Gastrocnemius medialis (tissue), 4 donors: ENCODE results near the gene METTL9.

Experiments
- POLR2A ChIP-seq, 2 donors: fragments of 450-650 bp; IDR thresholded peaks; one replicate each; pipeline ENCODE4 v1.6.1; 2017; ENCODE audit warnings: antibody characterized with exemption in 2 of 2, mild to moderate bottlenecking in 2 of 2, moderate library complexity in 2 of 2
- TF ChIP-seq, protein P1 (sequence below), 5 experiments: fragments of 450-650 bp in 3 of 5; fragments of 200-600 bp in 2 of 5; sonication (generic) in 2 of 5; IDR thresholded peaks in 4 of 5; conservative IDR thresholded peaks in 1 of 5; 1 replicate in 4 of 5; 2 replicates in 1 of 5; pipeline ENCODE4 v1.5.1; 2016 to 2019; ENCODE audit warnings: antibody characterized with exemption in 5 of 5, mild to moderate bottlenecking in 3 of 5, moderate library complexity in 3 of 5

DNA sequence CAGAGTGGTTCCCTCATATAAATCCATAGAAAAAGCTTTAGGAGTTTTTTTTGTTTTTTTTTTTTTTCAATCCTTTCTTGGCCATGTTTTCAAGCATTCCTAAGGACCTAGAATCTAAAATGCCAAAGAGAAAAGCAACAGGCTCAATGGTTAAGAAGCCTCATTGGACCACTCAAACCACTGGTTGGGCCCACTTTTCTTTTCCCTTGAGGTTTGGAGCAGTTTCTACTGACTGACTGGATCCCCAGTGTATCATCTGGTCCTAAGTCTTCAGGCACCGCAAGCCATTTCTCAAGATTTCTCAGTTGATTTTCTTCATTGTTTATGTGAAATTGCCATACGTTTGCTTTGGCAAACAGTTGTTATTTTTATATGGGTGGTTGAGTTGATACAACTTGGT, 14.4 kb downstream of the METTL9 start:
- TF ChIP-seq, protein P1, sequence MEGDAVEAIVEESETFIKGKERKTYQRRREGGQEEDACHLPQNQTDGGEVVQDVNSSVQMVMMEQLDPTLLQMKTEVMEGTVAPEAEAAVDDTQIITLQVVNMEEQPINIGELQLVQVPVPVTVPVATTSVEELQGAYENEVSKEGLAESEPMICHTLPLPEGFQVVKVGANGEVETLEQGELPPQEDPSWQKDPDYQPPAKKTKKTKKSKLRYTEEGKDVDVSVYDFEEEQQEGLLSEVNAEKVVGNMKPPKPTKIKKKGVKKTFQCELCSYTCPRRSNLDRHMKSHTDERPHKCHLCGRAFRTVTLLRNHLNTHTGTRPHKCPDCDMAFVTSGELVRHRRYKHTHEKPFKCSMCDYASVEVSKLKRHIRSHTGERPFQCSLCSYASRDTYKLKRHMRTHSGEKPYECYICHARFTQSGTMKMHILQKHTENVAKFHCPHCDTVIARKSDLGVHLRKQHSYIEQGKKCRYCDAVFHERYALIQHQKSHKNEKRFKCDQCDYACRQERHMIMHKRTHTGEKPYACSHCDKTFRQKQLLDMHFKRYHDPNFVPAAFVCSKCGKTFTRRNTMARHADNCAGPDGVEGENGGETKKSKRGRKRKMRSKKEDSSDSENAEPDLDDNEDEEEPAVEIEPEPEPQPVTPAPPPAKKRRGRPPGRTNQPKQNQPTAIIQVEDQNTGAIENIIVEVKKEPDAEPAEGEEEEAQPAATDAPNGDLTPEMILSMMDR (IDR thresholded peaks at IDR 0.05 in 4 of 5, conservative IDR thresholded peaks at IDR 0.05 in 1 of 5), result no peak
- TF ChIP-seq POLR2A (IDR thresholded peaks at IDR 0.05), result no peak
